GM23248 (cell line): ENCODE results near the gene ANO2. TPM values are rescaled to one million over a fixed set of nuclear protein-coding genes. Genes with fewer than 3 reads are reported as not detected.
"Not testable (repeated sequence)": the region's sequence is repeated elsewhere in the genome, so short reads cannot be mapped to it uniquely, and the experiment has no call there.

Experiments
- DNase-seq: peaks from one replicate; pipeline ENCODE4 v3.0.0-alpha.2; 2015
- H2AFZ ChIP-seq: fragments of 200-600 bp; sonication (generic); 2 replicates; pipeline ENCODE4 v1.6.1; 2016; ENCODE audit warnings: antibody characterized with exemption
- H3F3A ChIP-seq: fragments of 200-600 bp; sonication (generic); 2 replicates; pipeline ENCODE4 v1.6.1; 2016; ENCODE audit warnings: mild to moderate bottlenecking, antibody characterized with exemption, mixed run types; ENCODE audit not compliant: insufficient read depth
- H3K27ac ChIP-seq: fragments of 200-600 bp; sonication (generic); 2 replicates; pipeline ENCODE4 v1.5.1; 2016; ENCODE audit warnings: mild to moderate bottlenecking
- H3K27me3 ChIP-seq: fragments of 200-600 bp; sonication (generic); replicated peaks from 2 replicates; pipeline ENCODE4 v1.6.1; 2016; ENCODE audit warnings: mild to moderate bottlenecking; ENCODE audit not compliant: insufficient read depth
- H3K36me3 ChIP-seq: fragments of 200-600 bp; sonication (generic); 2 replicates; pipeline ENCODE4 v1.6.1; 2016; ENCODE audit warnings: low read depth, mild to moderate bottlenecking
- H3K4me1 ChIP-seq: fragments of 200-600 bp; sonication (generic); 2 replicates; pipeline ENCODE4 v1.6.1; 2016; ENCODE audit warnings: mild to moderate bottlenecking; ENCODE audit not compliant: insufficient read depth
- H3K4me2 ChIP-seq: fragments of 200-600 bp; sonication (generic); one replicate; pipeline ENCODE4 v1.6.1; 2016; ENCODE audit warnings: mild to moderate bottlenecking; ENCODE audit not compliant: unreplicated experiment
- H3K4me3 ChIP-seq: fragments of 200-600 bp; sonication (generic); 2 replicates; pipeline ENCODE4 v1.5.1; 2016; ENCODE audit warnings: mild to moderate bottlenecking
- H3K79me2 ChIP-seq: fragments of 200-600 bp; sonication (generic); 2 replicates; pipeline ENCODE4 v1.6.1; 2016; ENCODE audit warnings: mild to moderate bottlenecking; ENCODE audit not compliant: insufficient read depth
- H3K9ac ChIP-seq: fragments of 200-600 bp; sonication (generic); 2 replicates; pipeline ENCODE4 v1.6.1; 2016; ENCODE audit warnings: mild to moderate bottlenecking
- H3K9me2 ChIP-seq: fragments of 200-600 bp; sonication (generic); 2 replicates; pipeline ENCODE4 v1.6.1; 2016; ENCODE audit warnings: mixed run types, mild to moderate bottlenecking, moderate library complexity; ENCODE audit not compliant: insufficient read depth
- H3K9me3 ChIP-seq: fragments of 200-600 bp; sonication (generic); one replicate; pipeline ENCODE4 v1.6.1; 2017; ENCODE audit warnings: low read depth
- H4K20me1 ChIP-seq: fragments of 200-600 bp; sonication (generic); 2 replicates; pipeline ENCODE4 v1.6.0; 2016; ENCODE audit not compliant: insufficient read depth
- EZH2 ChIP-seq: fragments of 200-600 bp; sonication (generic); IDR thresholded peaks from 2 replicates; pipeline ENCODE4 v1.6.1; 2018; ENCODE audit warnings: antibody characterized with exemption, mild to moderate bottlenecking; ENCODE audit not compliant: insufficient read depth, poor library complexity, severe bottlenecking
- EZH2phosphoT487 ChIP-seq: fragments of 200-600 bp; sonication (generic); IDR thresholded peaks from 2 replicates; pipeline ENCODE4 v1.6.1; 2018; ENCODE audit warnings: antibody characterized with exemption, moderate library complexity, mild to moderate bottlenecking, low read depth; ENCODE audit not compliant: insufficient read depth
- WGBS, 2 experiments: methylation state at CpG; one replicate each; pipeline ENCODE4 v1.1.6; 2015 to 2017; ENCODE audit warnings: low lambda C conversion rate in 2 of 2, low coverage in 1 of 2; ENCODE audit errors: missing lambda C conversion rate in 2 of 2; 5-methylcytosine and 5-hydroxymethylcytosine counted together
- in situ Hi-C: fragments of 300-500 bp; cut with MboI; formaldehyde crosslinking; loops from 2 replicates; pipeline ENCODE4 v1.15.0; 2020
- polyA plus RNA-seq: library from polyadenylated mRNA; unstranded; fragments of >200 nt; fragmentation: Nextera tagmentation; extraction: Ambion mirVana; gene quantifications from 2 replicates; pipeline ENCODE4 v1.2.1, GENCODE V29; 2016
- total RNA-seq: library from RNA; depleted of rRNA; stranded (reverse); fragments of >200 nt; shearing (Covaris generic); gene quantifications from 2 replicates; pipeline ENCODE4 v1.2.3, GENCODE V29; 2014

Gene ANO2
- total and polyA plus RNA-seq, 2 experiments from 2014 or later: not detected

DNA sequence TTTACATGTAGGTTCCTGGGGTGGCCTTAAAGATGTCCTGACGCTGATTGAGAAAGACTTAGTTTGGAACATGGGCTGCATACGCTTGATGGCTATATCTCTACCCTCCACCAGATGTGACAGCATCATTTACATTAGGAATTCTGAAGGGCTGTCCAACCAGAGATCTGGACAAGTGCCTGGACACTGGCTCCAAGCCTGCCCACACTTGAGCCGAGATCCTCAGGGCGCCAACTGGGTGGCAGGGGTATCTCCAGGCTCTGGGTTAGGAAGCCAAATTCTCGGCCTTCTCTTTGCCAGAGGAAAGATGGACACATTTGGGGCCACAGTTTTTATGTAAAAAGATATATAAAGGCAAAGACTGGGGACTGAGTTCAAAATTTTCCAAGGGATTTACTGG lies 266.9 kb downstream of the ANO2 start:
- no peaks in the 10 kb centered on the region for H3K36me3 ChIP-seq
- in situ Hi-C loops: no loop called here
- H2AFZ ChIP-seq: no peak overlapping the region
- no peak for DNase-seq
- 47 to 55% methylated on average over 5 of the region's 5 CpGs for WGBS, 2 experiments
- H3K4me3 ChIP-seq: no peak overlapping the region
- H4K20me1 ChIP-seq: no peaks in the 10 kb centered on the region
- no peak overlapping the region for H3K9ac ChIP-seq
- no peak overlapping the region for H3K27ac ChIP-seq
- no peak overlapping the region for H3K4me2 ChIP-seq
- no peaks in the 10 kb centered on the region for H3K4me1 ChIP-seq
- no peaks in the 10 kb centered on the region for H3F3A ChIP-seq
- no peaks in the 10 kb centered on the region for H3K79me2 ChIP-seq
- TF ChIP-seq EZH2phosphoT487 (no peak), EZH2 (no peak)
- no peaks in the 10 kb centered on the region; the same call in 1 of the 2 replicates for H3K27me3 ChIP-seq
- no peaks in the 10 kb centered on the region for H3K9me3 ChIP-seq
- H3K9me2 ChIP-seq: no peaks in the 10 kb centered on the region

DNA sequence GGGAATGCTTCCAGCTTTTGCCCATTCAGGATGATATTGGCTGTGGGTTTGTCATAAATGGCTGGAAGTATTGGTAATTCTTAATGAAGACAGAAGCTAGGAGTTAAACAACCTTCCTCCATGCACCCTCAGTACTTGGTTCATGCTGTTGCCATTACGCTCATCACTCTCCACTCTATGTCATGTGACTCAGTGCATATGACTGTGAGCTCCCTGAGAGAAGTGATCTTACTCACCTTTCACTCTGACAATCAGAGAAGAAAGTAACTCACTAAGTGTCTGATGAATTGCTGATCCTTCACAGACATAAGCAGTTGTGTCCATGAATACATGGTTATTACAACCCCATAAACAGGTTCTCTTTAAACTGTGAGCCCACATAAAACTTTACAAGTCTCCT lies 275.4 kb downstream of the ANO2 start:
- in situ Hi-C loops, H3F3A ChIP-seq, H3K9ac ChIP-seq, H2AFZ ChIP-seq, H3K9me3 ChIP-seq, H3K4me2 ChIP-seq, H4K20me1 ChIP-seq, DNase-seq, H3K4me3 ChIP-seq, H3K9me2 ChIP-seq, H3K27me3 ChIP-seq, H3K36me3 ChIP-seq, H3K79me2 ChIP-seq, H3K27ac ChIP-seq, H3K4me1 ChIP-seq: not testable (repeated sequence)
- 14 to 31% methylated on average over 1 of the region's 1 CpG for WGBS, 2 experiments

DNA sequence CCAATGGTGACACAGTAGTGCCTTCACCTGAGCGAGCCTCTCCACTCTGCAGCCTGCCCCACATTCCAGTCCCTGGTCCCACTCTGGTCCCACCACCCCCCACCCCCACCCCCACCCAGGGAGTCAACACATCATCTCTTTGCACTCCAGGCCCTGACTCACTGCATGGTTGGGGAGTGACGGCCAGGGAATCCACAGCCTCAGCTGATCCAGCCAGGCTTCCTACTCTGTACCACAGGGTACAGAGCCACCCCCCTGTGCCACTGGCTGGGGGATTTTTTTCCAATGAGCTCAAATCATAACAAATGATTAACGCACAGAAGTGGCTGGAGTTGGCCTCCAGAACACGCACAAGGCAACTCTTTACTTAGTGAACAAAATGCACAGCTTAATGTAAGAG lies 279.4 kb downstream of the ANO2 start:
- no peak overlapping the region for H3K9ac ChIP-seq
- peaks cover 7% of the 10 kb centered on the region; the same call in 1 of the 2 replicates for H3K4me1 ChIP-seq
- peak overlapping the region; percentile 51; the same call in 1 of the 2 replicates for H3K27ac ChIP-seq
- no peaks in the 10 kb centered on the region for H4K20me1 ChIP-seq
- H3F3A ChIP-seq: no peaks in the 10 kb centered on the region
- TF ChIP-seq EZH2 (no peak), EZH2phosphoT487 (no peak)
- 31 to 32% methylated on average over 3 to 4 of the region's 4 CpGs for WGBS, 2 experiments
- H3K79me2 ChIP-seq: no peaks in the 10 kb centered on the region
- H3K9me3 ChIP-seq: no peaks in the 10 kb centered on the region
- H2AFZ ChIP-seq: peak overlapping the region; percentile 57; the same call in 1 of the 2 replicates
- in situ Hi-C loops: no loop called here
- no peaks in the 10 kb centered on the region for H3K27me3 ChIP-seq
- peak; percentile 83 for DNase-seq
- H3K4me3 ChIP-seq: no peak overlapping the region
- H3K36me3 ChIP-seq: no peaks in the 10 kb centered on the region
- H3K9me2 ChIP-seq: no peaks in the 10 kb centered on the region
- peak overlapping the region; percentile 58 for H3K4me2 ChIP-seq

DNA sequence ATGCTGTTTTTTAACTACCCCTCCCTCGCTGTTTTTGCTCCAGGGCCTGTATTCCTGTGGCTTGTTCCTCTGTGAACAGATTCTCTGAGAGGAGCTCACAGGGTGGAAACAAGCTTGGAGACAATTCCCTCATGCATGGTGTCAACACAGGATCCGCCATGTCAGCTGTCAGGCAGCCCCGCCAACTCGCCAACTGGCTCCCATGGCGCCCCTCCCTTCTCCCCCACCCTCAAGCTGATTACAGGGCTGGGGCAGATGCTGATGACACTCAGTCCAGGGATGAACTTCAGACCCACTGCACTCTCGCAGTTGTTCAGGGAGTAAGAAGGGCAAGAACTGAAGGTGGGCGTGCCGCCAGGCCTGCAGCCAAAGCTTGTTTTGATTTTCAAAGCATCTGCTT lies 283.2 kb downstream of the ANO2 start:
- Histone ChIP-seq H3K9me3 (no peaks in the 10 kb centered on the region), H3K4me1 (peaks cover 7% of the 10 kb centered on the region; the same call in 1 of the 2 replicates), H3K79me2 (no peaks in the 10 kb centered on the region), H4K20me1 (no peaks in the 10 kb centered on the region), H3F3A (no peaks in the 10 kb centered on the region), H3K36me3 (no peaks in the 10 kb centered on the region), H3K27ac (no peak overlapping the region), H3K4me2 (no peak overlapping the region), H3K4me3 (no peak overlapping the region), H3K9me2 (no peaks in the 10 kb centered on the region), H2AFZ (no peak overlapping the region), H3K9ac (no peak overlapping the region), H3K27me3 (no peaks in the 10 kb centered on the region)
- DNase-seq: no peak
- in situ Hi-C loops: no loop called here
- 21 to 34% methylated on average over 8 of the region's 8 CpGs for WGBS, 2 experiments
- TF ChIP-seq EZH2 (no peak), EZH2phosphoT487 (no peak)

DNA sequence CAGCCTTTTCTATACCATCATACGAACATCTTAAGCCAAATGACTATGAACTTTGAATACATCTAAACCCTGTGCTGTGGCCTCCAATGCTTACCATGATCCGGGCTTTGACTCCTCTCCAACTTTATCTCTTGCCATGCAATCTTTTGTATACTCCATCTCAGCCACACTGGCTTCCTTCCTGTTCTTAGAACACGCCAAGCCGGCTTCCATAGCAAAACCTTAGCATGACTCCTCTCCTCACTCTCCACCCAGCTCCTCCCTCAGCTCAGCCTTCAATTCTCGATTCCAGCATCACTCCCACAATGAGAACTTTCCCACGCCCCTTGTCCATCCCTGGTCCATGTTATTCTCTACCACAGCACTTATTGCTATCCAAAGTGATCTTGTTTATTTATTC lies 284.8 kb downstream of the ANO2 start:
- 63 to 65% methylated on average over 6 of the region's 6 CpGs for WGBS, 2 experiments
- Histone ChIP-seq H3K9ac (no peak overlapping the region), H3F3A (no peaks in the 10 kb centered on the region), H2AFZ (no peak overlapping the region), H3K9me2 (no peaks in the 10 kb centered on the region), H4K20me1 (no peaks in the 10 kb centered on the region), H3K79me2 (no peaks in the 10 kb centered on the region), H3K27me3 (no peaks in the 10 kb centered on the region), H3K4me1 (no peaks in the 10 kb centered on the region), H3K4me2 (no peak overlapping the region), H3K36me3 (no peaks in the 10 kb centered on the region), H3K9me3 (no peaks in the 10 kb centered on the region), H3K4me3 (no peak overlapping the region), H3K27ac (no peak overlapping the region)
- in situ Hi-C loops: no loop called here
- TF ChIP-seq EZH2: no peak
- DNase-seq: no peak

DNA sequence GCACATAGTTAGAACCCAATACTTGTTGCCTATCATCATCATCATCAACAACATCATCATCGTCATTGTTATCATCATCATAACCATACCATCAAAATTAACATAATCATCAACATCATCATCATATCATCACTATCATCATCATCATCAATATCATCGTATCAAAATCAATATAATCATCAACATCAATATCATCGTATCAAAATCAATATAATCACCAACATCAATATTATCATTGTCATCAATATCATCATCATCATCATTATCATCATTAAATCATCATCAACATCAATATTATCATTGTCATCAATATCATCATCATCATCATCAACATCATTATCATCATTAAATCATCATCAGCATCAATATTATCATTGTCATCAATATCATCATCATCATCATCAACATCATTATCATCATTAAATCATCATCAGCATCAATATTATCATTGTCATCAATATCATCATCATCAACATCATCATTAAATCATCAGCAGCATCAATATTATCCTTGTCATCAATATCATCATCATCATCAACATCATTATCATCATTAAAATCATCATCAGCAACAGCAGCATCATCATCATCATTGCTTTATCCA lies 286.6 kb downstream of the ANO2 start:
- H3K36me3 ChIP-seq, H3K4me2 ChIP-seq, in situ Hi-C loops, H3K9me2 ChIP-seq, H3F3A ChIP-seq, H3K4me1 ChIP-seq, H4K20me1 ChIP-seq, H3K4me3 ChIP-seq, H3K27me3 ChIP-seq, H2AFZ ChIP-seq, DNase-seq, H3K79me2 ChIP-seq, H3K9ac ChIP-seq, H3K9me3 ChIP-seq, H3K27ac ChIP-seq: not testable (repeated sequence)
- 59 to 79% methylated on average over 3 of the region's 3 CpGs for WGBS, 2 experiments
